Measurements from ENCODE around the gene IGLL1.
"Not testable (repeated sequence)": the region's sequence is repeated elsewhere in the genome, so short reads cannot be mapped to it uniquely, and the experiment has no call there.

IGLL1 gene

DNA sequence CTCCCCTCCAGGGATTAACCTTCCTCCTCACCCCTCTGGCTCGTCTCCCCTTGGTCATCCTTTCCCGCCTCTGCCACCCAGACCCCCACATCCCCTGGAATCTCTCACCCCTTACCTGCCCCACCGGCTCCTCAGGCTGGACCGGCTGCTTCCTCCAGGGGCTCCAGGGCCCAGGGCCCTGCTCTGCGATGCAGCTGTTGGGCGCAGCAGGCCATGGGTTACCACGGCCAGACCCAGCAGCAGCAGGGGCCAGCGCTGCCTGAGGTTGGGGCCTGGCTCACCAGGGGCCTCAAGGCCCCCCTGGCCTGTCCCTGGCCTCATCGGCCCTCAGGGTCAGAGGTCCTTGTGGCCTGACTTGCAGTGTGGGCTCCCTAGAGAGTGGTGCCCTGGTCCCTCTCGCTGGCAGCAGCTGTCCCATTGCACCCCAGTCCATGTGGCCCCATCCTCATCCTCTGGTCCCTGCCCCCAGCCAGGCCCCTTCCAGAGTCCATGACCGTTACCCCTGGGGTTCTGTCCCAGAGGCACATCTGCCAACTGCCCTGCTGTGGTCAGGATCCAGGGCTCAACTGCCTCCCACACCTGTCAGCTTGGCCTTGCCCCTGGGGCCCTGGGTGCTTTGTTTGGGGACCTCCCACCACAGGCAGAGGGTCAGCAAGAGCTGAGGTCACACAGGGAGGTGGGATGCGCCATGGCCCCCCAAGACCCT is at the start of gene IGLL1:
TSS of gene IGLL1 (minus strand) at position 421 of the 706 bp plus-strand sequence. CDS start at position 321, 100 bp downstream.
- no peak for DNase-seq (ENCODE audit: low spot score)

DNA sequence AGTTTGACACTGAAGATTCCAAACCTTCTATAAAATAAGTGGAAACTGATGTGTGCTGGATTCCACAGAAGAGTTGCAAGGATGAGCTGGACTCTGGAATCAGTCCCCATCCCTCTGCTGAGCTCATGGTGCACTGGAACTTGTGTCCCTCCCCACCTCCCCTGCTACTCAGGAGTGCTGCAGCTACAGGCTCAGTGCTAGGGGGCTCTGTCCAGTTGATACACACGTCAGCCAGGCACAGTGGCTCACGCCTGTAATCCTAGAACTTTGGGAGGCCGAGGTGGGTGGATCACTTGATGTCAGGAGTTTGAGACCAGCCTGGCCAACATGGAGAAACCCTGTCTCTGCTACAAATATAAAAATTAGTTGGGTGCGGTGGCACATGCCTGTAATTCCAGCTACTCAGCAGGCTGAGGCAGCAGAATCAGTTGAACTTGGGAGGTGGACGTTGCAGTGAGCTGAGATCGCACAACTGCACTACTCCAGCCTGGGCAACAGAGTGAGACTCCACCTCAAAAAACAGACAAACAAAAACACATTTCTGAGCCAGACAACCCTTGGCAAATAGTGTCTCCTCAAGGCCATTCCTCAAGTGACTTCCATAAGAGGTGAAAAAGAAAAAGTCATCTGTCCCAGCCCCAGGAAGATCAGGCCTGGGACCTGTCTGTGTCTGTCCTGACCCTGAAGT is 48.1 kb upstream of the IGLL1 start:
- not testable (repeated sequence) for DNase-seq (ENCODE audit: low spot score)

DNA sequence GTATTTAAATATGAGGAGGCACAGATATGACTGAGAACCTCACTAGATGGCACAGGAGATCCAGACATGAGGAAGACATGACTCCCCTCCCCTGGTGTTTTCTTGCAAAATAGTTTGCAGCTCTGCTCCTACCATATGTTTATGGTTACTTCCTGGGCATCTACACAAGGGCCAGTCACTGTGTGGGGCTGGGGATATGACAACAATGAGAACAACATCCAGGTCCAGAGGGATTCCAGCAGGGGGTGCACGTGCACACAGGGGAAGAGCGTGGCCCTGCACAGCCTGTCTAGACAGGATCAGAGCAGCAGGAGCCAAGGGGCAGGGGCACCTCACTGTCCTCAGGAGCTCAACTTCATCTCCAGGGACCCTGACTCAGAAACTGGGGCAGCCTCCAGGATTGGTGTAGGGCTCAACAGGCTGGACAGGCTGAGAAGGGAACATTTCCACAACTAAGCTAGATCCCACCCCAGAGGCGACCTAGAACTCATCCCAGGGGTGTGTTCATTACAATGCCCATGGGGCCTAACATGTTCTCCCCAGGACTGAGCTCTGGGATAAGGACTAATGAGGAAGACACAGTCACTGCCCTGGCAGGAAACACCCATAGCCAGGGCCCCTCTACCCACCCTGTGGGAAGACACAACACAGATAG is 47.4 kb upstream of the IGLL1 start:
- peak; percentile 71 for DNase-seq (ENCODE audit: low spot score)

DNA sequence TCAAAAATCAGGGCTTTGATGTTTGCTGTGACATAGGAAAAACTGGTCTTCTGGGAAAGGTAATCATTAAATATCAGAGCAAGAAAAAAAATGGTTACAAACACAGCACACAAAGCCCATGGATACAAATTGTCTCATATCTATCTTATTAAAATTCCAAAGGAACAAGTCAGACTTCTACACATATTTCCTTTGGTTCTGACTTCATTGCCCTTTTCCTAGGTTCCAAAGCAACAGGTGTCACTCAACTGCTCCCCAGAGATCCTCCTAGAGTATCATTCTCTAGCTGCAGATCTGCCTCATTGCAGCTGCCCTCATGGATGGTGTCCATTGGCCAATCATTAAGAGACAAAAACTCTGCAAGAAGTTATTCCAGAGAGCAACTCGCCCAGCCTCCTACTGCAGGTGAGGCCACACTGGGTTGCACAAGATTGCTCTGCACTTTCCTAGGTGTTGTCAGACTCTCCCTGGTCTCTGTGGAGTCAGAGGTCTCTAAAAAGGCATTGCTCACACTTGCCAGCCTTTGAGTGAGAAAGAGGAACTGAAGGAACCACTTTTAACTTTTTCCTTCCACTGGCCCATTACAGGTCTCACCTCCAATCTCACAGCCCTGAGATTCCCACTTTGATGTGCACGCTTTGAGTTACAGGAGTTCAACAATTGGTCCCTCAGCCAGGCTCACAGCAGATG is 46.3 kb upstream of the IGLL1 start:
- DNase-seq (ENCODE audit: low spot score) = no peak

DNA sequence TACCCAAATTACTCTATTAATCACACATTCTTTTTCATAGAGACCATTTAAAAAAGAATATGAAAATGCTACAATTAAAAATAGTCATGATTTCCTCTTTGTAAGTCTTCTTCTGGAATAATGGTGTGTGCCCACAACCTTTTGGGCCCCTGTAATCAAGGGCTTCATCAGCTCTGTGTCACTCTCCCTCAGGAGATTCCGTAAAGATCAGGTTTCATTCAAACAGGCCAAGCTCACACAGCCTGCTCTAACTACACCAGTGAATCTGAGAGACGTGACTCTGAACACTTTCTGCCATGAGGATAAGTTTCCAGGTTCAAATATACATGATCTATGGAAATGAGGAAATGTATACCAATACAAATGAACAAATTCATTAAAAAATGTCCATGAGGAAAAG is 42.5 kb upstream of the IGLL1 start:
- no peak for DNase-seq (ENCODE audit: low spot score)

DNA sequence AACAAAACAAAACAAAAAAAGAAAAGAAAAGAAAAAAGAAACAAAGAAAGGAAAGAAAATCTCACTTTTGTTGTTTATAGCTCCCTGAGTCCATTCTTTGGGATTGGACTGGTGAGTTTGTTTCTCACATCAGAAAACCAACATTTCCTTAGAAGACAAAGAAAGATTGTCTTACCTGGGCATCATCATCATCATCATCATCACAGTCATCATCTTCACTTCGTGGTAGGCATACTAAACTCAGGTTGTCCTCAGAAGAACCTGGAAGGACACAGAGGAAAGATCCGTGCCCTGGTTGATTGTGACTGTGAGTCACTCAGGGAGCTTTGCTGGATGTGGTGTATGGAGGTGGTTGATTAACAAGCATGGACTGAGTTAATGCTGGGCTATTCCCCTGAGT is 41.8 kb upstream of the IGLL1 start:
- not testable (repeated sequence) for DNase-seq (ENCODE audit: low spot score)

DNA sequence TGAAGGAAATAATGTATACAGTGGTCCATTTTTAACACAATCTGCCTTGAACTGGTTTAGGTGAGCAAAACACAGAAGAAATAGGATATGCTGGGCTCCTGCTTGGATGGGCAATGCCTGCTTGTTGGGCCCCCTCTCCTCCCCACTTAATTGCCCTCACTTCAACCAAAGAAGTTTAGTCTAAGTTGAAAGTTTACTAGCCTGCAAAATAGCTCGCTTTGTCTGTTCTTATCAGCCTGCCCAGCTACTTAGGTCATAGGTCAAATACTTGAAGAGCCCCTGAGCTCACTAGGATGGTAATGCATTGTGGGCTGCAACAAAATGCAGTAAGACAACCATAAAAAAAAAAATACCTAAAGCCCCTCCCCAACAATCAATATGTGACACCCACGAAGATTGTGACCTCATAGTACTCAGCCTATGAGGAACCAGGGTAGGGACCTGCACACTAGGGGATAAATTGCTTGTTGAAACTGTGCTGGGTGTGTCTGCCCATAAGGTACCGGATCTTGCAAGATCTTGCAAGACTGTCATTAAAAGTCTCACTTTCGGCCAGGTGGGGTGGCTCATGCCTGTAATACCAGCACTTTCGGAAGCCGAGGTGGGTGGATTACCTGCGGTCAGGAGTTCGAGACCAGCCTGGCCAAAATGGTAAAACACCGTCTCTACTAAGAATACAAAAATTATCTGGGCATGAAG is 41.1 kb upstream of the IGLL1 start:
- DNase-seq (ENCODE audit: low spot score) = no peak

DNA sequence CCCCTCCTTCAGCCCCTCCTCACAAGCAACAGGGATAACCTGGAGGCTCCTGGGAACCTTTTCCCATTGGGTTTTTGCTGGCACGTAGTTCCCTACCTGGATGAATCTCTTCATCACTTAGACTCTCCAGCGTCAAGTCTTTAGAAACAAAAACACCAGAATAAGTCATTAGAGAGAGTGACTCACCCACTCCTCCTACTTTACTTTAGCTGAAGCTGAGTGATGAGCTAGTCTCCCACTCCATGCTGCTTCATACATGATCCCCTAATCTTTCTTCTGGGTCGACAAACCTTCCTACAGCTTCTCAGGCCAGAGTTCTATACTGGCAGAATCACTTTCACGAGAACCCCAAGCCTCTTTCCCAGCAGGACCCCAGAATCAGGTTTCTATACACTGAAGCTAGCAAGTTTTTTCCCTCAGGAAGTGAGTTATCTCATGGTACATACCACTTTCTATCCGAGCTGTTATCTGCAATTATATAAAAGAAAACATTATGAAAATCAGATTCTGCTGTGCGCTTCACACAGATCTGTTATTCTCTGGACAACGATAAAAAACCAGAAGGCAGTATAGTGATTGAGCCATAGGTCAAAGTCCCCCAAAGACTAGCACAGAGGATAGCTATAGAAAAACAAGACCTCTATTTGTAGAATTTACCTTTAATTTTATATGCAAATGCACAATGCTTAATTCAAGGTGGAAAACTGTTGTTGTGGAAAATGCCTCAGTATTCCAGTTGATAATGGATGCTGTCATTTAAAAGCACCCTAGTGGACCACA is 33.3 kb upstream of the IGLL1 start:
- no peak for DNase-seq (ENCODE audit: low spot score)

DNA sequence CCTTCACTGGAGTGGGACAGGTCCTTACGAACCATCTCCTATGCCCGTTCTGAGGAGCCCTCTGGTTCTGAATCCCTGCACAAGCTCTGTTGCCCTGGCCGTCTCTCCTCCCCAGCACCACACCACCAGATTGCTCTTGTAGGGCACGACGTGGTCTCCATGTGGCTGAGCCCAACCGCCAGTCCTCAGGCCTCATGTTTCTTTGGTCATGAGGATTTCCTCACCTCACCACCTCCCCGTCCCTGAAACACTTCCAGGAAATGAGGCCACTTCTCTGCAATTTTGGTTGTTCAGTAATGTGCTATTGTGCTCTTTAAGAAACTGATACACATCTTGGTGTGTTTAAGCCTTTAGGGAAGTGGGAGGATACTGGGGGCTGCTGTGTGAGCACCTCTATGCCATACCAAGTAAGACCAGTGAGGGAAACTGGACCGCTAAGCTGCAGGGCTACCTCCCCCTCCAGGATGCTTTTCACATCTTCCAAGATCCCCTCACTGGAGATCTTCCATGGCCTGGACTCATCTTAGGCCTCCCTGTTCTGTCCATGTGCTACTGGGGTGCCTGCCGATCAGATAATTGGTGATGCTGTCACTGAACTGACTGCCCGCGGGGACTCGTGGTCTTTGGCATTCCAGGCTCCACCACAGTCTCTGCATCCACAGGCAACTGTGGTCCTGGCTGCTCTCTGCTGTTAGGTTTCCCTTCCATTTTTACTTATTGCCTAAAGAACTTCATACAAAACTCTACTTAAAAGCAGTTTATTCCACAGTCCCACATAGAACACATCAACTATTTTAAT is 30.1 kb upstream of the IGLL1 start:
- DNase-seq (ENCODE audit: low spot score) = no peak

DNA sequence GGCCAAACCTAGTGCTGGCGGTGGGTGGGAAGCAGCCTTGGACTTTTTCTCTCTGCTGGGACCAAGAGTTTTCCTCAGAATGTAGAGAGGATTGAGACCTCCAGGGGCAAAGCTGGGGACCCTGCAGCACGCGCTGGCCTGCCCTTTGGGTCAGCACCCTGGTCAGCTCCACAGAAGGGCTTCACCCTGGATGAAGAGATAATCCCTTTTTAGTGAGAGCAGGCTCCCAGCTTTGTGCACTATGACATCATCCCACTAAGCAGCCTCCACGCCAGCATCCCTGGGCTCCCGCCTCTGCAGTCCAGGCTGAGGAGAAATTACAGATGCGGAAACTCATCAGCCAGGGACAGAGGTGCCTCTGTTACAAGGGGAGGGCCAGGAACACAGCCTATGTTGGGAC is 28.5 kb upstream of the IGLL1 start:
- no peak for DNase-seq (ENCODE audit: low spot score)

DNA sequence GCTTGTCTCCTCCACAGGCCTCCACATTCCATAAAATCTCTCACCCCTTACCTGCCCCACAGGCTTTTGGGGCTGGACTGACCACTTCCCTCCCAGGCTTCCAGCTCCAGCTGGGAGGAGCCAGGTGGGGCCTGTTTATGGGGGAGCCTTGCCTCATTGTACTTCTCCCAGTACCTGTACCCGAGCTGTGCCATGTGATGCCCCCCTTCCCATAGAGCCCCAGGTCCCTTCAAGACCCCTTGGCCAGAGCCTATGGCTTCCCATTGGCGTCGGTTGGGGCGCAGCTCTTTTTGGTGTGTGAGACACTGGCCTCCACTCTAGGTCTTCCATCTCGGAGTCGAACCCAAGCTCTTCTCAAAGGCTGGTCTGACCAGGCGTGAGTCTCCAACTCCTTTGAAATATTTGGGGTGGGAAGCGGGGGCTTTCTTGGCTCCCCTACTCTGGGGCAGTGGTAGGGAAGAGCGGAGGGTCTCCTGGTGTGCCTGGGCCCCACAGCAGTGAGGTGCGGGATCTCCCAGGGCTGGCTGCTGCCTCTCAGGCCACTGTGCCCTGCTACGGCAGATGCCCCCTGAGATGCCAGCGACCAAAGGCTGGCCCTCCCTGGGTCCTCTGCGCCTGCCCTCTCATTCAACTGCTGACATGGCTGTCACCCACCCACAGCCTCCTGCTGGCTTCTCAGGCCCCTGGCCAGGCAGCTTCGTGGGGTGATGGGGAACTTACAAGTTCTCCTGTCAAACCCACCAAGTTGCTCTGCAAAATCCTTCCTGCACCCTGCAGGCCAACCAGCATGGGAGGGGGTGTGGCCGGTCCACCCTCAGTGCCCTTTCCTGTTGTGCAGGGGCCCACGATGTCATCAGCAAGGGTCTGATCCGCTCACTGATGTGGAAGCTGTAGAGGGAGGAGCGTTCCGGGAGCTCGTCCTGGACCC is 26.4 kb upstream of the IGLL1 start:
- no peak for DNase-seq (ENCODE audit: low spot score)

DNA sequence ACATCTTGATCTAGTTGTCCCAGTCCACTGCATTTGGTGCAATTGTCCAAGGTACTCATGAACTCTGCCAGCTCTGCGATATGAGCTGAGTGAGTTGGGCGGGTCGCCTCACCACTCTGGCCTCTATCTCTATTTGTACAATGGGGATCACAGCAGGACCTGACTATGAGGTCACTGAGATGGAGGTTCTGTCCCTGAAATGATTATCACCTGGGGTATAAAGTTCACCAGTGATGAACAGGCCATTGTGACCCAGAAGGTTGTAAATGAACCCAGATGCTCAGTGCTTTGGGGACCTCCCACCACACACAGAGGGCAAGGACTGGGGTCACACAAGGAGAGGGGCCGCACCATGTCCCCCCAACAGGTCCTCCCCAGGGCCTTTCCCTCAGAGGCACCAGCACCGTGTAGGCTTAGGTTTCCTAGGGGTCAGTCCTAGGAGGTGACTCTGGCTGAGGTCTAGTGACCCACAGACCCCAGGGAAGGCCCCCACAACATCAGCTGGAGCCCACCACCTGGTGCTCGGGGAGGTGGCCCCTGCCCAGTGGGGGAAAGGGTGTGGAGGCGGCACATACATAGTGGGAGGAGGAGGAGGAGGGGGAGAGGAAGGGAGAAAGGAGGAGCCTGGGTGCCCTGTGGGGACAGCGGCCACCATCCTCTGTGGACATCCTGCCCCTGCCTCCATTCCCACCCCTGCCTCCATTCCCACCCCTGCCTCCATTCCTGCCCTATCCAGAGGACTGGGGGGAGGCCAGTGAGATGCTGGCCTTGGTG is 25.0 kb upstream of the IGLL1 start:
- no peak for DNase-seq (ENCODE audit: low spot score)

DNA sequence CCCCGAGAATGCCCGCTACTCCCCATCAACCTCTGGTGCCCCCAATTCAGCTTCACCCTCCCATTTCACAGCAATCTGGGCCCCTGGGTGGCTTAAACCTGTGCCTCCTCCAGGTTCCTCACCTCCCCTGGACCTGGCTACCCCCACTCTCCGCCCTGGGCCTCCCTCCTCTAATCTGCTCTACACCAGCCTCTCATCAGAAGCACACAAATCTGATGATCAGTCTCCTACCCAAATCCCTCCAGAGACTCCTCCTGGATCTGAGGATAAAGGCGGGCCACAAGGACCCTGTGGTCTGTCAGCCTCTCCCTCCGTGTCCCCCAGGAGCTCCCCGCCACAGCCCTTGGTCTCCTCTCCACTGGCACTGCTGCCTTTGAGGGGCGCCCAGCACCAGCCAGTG is 23.2 kb upstream of the IGLL1 start:
- DNase-seq (ENCODE audit: low spot score) = no peak

DNA sequence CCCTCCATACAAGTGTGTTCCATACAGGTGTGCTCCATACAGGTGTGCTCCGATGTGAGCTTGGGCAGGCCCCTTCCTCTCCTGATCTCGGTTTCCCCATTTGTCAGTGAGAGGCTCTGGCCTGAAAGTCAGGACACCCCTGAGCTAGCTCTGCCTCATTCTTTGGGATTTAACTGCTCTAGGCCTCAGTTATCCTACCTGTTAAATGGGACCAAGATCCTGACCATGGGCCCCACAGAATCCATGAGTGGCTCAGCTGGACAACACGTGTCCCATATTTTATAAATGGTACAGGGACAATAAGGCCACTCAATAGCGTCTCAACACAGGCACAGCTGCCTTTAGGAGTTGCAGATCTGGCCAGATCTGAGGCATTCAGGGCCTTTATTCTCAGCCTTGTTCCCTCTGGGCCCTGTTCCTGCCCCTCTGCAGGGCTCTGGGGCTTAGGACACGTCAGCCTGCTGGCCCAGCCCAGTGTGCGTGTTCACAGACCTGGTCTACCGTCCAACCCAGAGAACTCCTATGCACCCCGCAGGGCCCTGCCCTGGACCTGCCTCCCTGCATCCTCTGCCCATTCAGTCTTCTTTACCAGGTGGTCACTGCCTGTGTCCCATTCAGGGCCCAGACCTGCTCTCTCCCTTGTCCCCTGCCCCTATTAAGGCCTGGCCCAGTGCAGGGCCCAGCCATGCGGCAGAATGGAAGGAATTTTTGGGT is 18.9 kb upstream of the IGLL1 start:
- no peak for DNase-seq (ENCODE audit: low spot score)

DNA sequence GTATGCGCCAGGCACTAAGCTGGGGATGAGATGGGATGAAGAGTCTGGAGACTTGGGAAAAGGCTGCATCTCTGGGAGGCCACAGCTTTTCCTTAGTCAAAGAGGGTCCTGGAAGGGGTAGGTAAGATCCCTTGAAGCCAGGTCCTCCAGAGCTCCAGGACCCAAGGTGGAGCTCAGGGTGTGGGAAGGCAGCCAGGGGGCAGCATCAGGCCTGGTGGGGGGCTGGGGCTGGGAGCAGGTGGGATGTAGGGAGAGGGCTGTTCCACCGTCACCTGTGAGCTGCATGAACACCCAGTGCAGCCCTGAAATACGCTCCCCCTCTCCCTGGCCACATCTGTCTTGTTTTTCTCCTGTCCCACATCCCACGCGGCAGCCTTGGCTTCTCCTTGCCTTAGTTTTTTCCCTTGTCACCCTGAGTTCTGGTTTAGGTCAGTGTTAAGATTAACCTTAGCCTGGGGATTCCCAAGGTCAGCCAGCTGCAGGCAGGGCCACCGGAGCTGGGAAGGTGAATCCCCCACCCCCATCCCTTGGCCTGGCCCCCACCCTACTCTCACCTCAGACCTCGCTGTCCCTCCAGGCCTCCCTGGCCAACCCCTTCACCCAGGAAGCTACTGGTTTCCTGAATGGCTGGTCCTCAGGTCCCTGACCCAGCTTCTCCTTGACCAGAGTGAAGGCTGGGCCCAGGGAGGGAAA is 17.6 kb upstream of the IGLL1 start:
- DNase-seq (ENCODE audit: low spot score) = not testable (repeated sequence)

DNA sequence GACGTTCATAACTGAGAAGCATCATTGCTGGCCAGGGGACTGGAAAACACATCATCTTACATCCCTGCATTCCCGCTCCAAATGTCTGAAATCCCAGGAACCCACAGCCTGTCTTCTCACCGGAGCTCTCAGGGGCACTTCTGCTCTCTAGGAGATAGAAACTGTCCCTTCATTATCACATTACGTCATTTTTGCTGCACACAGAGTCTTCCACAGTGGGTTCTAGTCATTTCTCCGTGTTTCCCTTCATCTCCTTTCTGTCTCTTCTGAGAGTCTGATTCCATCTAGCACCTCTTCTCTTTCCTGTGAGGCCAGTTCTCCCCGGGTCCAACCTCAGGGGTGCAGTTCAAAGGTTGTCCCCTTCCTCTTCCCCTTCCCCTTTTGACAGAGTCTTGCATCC is 15.8 kb upstream of the IGLL1 start:
- not testable (repeated sequence) for DNase-seq (ENCODE audit: low spot score)

DNA sequence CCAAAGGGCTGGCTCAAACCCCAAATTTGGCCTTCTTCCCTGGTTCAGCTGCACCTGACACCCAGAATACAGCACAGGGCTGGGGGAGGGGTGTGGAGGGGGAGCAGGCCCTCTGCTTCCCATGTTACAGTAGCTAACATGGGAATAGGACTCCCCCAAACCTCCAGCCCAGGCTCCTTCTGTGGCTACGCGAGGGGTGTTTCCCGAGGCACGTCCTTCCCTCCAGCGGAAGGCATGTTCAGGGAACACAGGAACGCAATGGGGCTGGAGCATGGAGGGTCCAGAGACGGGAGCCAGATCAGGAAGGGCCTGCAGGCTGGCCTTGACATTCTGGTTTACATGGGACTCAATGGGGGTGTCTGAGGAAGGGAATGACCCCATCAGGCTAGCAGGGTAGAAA is 11.8 kb upstream of the IGLL1 start:
- no peak for DNase-seq (ENCODE audit: low spot score)

All from hematopoietic multipotent progenitor cell treated with erythropoietin and hydrocortisone succinate and interleukin-3 and kit ligand, for 15 days (in vitro differentiated cells).